Stimulated activated CD4-positive, alpha-beta T cell treated with anti-CD3 and anti-CD28 coated beads, Interleukin-1b, Interleukin-23, amount 100 ng/mL, for 4 hours (primary cell): ENCODE measurements around the gene CRIM1.

ENCODE experiments used
- DNase-seq, 2 donors: peaks; one replicate each; pipeline ENCODE4 v3.0.0-alpha.2; 2020; ENCODE audit warnings: low read depth in 2 of 2

The CRIM1 gene

DNA sequence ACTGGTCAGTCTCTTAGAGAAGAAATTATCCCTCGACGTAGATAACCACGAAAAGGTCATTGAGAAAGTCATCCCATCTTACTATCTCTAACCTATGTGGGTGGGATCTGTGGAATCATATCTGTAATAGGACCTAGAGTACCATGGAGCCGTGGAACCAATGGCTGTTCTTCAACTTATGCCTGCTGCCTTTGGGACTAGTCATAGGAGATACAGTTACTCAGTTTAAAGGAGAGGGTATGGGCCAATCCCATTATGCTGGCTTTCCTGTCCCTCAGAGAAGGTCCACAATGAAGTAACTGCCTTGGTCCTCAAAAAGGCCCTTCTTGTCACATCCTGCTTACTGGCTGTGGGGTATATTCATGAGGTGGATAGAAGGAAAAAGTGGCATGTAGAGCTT, 164.9 kb downstream of the CRIM1 start:
- no peak for DNase-seq

DNA sequence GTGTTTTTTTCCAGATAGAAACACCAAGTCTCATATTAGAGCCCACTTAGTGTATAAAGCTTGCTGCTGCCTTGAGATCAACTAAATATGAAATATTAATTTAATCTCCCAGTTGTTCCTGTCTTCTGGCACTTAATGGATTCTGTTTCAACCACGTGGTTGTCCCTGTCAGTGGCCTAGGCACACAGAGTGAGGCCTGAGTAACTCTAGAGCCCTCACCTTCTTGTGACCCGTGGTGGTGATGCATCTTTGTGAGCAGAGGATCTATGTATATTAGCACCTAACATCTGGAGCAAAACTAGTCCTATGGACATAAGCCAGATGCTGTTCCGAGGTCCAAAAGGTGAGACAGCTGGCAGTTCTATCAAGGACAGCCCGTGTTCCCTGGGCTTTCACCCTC, 167.6 kb downstream of the CRIM1 start:
- DNase-seq: no peak

DNA sequence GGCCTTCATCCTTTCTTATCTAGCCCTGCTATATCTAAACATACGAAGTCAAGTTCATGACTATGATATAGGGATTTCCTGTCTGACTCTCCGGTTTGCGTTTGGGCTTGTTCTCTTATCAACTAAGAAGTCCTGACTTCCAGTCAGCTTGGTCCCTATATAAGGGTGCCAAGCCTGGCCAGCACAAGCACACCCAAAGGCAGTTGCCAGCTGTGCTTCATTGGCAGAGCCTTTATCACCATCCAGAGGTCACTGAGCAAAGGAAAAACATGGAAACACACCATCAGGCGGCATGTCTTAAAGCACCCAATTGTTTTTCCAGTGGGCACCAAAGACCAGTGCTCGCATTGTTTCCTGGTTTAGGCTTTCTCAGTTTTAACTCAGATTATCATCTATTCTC, 169.7 kb downstream of the CRIM1 start:
- DNase-seq: no peak

DNA sequence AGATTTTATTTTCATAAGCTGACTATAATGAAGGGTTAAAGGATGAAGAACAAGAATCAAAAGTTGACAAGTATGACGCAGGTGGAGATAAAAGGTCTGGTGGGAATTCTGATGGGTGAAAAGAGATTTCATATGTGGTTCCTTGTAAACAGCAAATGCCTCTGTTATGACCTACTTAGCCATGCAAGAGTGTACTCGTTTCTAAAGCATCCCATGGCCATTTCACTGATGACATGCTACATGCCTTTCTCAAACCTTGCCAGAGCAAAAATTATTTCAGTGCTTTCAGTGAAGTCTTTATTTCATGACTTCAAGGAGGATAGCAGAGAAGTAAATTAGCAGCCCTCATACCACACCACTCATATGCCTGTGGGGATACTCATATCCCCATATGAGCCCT, 170.6 kb downstream of the CRIM1 start:
- DNase-seq: no peak

GRCh38 chr2:36528274-36528673, 172.7 kb downstream of the CRIM1 start:
- DNase-seq: no peak

DNA sequence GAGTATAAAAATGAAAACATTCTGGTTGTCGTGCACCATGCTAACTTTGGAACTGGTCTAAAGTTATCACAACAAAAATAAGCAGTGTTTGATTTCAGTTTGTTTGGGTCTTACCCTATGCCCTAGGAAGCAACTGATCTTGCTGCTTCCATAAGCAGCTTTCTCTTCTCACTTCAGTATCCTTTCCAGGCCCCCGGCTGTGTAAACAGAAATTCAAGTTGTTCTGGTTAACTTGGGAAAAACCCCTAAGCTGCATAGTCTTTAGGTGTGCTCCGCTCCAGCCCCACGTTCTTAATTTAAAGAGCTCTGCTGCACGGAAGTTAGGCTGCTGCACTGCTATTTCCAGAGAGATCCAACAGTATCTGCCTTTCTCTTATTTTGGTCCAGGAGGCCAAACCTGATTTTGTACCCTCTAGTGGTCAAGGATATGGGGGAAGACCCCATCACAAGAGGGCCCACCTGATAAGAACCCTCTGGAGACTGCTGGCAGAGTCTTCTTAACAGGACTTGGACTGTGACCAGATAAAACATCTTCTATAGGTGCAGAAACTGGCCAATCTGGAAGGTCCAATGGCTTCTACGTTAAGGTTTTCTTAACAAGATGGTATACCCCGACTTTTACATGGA, 173.3 kb downstream of the CRIM1 start:
- DNase-seq: no peak

DNA sequence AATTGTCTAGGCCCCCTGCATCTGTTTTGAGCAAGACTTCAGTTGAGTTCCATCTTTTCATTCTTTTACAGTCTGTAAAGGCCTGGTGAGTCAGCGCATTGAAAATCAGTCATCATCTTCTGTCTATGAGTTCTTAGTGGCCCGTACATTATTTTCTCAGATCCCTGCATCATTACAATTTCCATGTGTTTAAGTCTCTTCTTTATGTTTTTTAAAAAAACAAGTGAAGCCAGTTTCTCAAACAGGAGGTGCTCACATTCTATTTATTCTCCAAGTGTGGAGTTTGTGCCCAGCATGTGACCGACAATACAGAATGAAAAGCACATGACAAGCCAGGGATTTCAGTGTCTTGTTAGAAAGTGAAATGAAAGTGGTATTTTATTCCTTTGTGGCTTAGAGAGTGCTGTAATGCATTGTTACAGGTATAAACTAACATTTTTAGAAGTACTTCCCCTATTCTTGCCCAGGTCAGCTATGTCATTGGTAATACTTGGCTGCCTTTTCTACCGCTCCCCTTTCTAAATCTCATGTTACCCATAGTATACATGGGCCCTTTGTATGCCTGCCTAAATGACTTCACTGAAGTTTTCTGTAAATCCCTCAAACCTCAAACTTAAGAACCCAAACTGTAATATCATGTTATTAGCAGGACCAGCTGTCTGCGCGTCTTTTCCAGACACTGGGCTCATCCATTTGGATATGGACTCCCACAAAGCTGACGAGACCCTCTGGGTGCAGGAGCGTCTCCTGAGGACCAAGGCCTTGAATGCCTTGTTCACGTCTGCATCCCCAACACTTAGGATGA, 174.8 kb downstream of the CRIM1 start:
- no peak for DNase-seq

DNA sequence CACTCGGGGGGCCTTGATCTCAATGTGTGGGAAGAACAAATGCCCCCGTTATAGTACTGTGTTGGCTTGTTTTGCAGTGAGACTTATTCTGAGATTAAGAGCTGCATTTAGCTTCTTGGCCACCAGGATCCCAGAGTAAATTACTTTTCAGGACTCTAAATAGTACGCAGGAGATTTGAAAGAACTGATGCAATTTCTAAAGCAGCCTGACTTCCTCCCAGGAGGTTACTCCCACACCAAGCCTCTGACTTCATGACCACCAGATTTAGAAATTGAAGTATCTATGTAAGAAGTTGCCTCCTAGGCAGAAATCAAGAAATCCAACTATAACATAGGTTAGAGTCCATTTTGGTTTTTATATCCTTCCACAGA, 175.4 kb downstream of the CRIM1 start:
- DNase-seq: no peak

DNA sequence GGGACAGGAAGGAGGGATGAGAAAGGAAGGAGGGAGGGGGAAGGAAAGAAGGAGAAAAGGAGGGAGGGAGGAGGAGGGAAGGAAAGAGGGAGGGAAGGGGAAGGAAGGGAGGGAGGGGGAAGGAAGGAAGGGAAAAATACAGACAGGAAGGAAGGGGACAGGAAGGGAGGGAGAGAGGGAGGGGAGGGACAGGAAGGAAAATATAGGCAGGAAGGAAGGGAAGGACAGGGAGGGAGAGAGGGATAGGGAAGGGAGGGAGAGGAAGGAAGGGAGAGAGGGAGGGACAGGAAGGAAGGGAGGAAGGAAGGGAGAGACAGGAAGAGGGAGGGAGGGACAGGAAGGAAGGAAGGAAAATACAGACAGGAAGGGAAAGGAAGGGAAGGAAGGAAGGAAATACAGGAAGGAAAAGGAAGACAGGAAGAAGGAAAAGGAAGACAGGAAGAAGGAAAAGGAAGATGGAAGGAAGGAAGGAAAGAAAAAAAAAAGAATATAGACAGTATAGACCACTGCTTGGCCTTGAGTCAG, 178.8 kb downstream of the CRIM1 start:
- no peak for DNase-seq

- DNase-seq: no peak
Measured at GRCh38 chr2:36535099-36535498, 179.5 kb downstream of the CRIM1 start.

DNA sequence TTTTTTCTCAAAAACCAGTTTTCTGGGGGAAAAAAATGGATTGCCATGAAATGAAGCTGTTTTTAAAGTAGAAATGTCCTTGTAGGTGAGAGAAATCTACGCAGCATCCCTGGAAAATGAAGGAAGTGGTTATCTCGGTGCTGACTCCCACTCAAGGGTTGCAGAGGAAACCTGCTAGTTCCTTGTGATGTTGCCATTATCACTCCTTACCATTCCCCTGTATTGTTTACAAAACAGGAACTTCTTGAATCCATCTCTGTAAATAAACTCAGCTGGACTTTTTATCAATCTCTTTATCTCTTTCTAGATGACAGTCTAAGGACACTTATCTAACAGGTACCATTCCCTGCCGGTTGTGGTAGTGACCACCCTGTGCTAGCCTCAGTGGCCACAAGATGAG, 181.2 kb downstream of the CRIM1 start:
- DNase-seq: no peak

GRCh38 chr2:36538335-36538734, 182.8 kb downstream of the CRIM1 start:
- no peak for DNase-seq

- no peak for DNase-seq
Measured at GRCh38 chr2:36539631-36540030, 184.1 kb downstream of the CRIM1 start.

DNA sequence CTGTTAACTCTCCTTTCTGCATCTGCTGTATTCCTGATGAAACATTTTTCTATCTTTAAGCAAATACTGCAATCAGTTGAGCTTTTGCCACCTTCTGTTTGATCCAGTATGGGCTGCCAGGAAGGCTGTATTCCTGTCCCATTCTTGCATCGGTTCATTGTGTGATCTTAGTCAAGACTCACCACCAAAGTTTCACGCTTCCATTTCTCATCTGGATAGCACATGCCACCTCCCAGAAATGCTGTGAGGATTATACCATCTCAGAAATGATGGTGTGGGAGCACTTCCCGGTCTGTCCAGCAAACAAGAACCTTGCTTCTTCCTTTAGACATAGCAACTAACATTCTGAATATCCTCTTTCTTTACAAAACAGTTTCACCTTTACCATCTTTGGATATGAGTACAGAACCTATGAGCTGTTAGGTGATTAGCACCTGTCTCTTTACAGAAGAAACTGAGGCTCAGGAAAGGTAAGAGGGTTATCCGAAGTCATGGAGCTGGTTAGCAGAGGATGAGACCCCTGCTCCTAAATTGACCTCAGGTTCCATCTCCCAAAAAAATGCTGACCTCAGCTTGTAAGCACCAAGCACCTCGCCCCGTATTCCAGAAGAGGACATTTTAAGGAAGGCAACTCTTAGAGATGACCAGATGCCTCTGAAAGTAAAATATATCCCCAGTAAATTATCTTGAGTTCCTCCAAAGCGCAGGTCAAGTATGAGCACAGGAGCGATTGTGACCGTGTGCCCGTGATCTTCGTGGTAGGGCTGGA, 185.6 kb downstream of the CRIM1 start:
- DNase-seq: no peak

GRCh38 chr2:36541891-36542595, 186.5 kb downstream of the CRIM1 start:
- DNase-seq: no peak

DNA sequence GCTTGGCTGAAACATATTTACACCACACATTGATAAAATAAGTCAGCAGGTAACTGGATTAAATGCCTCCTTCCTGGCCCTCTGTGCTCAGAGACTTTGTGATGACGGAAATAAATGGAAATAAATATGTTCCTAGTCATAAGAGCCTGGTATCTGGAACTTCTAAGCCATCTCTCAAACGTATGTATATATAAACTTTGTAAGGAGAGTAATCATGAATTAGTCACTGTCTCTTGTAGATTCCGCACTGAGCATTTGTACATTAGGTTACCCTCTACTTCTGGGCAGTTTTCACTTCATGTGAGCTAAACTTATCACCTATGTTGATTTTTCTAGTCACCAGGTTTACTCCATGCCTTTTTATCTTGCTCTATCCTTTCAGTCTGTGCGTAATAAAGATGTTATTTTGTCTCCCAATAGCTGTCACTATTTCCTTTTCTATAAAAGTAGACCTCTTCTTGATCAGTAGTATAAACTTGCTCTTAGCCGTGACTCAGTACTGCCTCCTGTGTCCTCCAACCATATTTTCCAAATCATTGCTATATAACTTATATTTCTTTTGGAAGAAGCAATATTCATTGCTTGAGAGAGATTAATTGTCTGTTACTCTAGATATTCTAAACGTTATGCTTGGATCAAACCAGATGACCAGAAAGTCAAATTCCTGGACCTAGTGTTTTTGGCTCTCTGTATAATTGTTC, 189.2 kb downstream of the CRIM1 start:
- no peak for DNase-seq

- no peak for DNase-seq
Measured at GRCh38 chr2:36545871-36546416, 190.4 kb downstream of the CRIM1 start.

DNA sequence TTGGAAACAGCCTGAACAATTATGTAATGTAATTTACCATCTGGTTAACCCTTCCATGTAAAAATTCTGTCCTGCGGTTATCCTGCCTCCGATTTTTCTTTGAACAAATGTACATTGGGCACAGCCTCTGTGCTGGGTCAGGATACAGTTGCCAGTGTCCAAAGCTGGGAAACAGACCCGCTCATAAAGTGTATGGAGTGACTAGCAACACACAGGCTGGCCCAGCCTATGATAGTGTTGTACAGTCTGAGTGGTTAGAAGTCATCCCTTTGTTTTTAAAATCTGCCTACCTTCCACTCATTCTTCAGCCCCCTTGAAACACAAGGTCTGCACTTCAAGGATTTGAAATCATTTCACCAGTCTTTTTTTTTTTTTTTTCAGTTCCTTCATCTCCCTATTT, 192.3 kb downstream of the CRIM1 start:
- DNase-seq: no peak

DNA sequence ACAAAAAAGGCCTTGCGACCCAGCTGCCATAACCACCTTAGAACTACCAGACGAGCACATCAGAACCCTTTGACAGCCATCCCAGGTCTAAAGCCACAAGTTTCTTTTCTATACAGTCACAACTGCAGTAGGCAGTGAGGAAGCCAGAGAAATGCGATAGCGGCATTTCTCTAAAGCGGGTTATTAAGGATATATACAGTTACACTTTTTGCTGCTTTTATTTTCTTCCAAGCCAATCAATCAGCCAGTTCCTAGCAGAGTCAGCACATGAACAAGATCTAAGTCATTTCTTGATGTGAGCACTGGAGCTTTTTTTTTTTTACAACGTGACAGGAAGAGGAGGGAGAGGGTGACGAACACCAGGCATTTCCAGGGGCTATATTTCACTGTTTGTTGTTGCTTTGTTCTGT, 193.6 kb downstream of the CRIM1 start:
- DNase-seq: no peak

DNA sequence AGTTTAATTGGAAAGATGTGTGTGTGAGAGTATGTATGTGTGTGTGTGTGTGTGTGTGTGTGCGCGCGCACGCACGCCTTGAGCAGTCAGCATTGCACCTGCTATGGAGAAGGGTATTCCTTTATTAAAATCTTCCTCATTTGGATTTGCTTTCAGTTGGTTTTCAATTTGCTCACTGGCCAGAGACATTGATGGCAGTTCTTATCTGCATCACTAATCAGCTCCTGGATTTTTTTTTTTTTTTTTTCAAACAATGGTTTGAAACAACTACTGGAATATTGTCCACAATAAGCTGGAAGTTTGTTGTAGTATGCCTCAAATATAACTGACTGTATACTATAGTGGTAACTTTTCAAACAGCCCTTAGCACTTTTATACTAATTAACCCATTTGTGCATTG, 194.4 kb downstream of the CRIM1 start:
- no peak for DNase-seq

GRCh38 chr2:36553683-36554082, 198.1 kb downstream of the CRIM1 start:
- DNase-seq: no peak
